ENCODE results near the gene CTXND1. TPM values are rescaled to one million over a fixed set of nuclear protein-coding genes. Genes with fewer than 3 reads are reported as not detected.
A peak's percentile ranks its signal among the peaks of the same experiment; 100 is the strongest.

CTXND1 gene
- total RNA-seq, 1 experiment from 2014 or later, result not detected

- CTCF ChIA-PET, result interaction anchor here (0.6 to 1.0 kb wide), 2 partner anchors 24 to 212 kb away, joined by 3 read pairs; no protein-coding TSS in a partner anchor
- H3K36me3 Mint-ChIP-seq (ENCODE audit: insufficient read depth, unreplicated experiment), result no peaks in the 10 kb centered on the region
- TF ChIP-seq CTCF (IDR thresholded peaks at IDR 0.05; ENCODE audit: unreplicated experiment), result no peak
- no peaks in the 10 kb centered on the region for H3K4me1 Mint-ChIP-seq (ENCODE audit: insufficient read depth, unreplicated experiment)
- H3K4me3 Mint-ChIP-seq (ENCODE audit: unreplicated experiment), result no peak overlapping the region
- POLR2A ChIA-PET, result no interaction called here
- H3K9me3 Mint-ChIP-seq (ENCODE audit: unreplicated experiment), result no peaks in the 10 kb centered on the region
- peak; percentile 25 for DNase-seq (ENCODE audit: unreplicated experiment)
- no peak overlapping the region for H3K27ac Mint-ChIP-seq (ENCODE audit: low read depth, unreplicated experiment)
- BruUV-seq (replicated peaks), result no TSS peak
- H3K27me3 Mint-ChIP-seq (ENCODE audit: insufficient read depth, unreplicated experiment), result peaks cover 62% of the 10 kb centered on the region
- intact Hi-C loops (cut with micrococcal nuclease), result no loop called here
These were observed 12.0 kb upstream of the CTXND1 start for GRCh38 chr15:80264031-80264430.

- Mint-ChIP-seq H3K4me1 (ENCODE audit: insufficient read depth, unreplicated experiment) (no peaks in the 10 kb centered on the region), H3K27me3 (ENCODE audit: insufficient read depth, unreplicated experiment) (peaks cover 61% of the 10 kb centered on the region), H3K9me3 (ENCODE audit: unreplicated experiment) (no peaks in the 10 kb centered on the region), H3K36me3 (ENCODE audit: insufficient read depth, unreplicated experiment) (no peaks in the 10 kb centered on the region), H3K27ac (ENCODE audit: low read depth, unreplicated experiment) (no peak overlapping the region), H3K4me3 (ENCODE audit: unreplicated experiment) (no peak overlapping the region)
- CTCF ChIA-PET, result interaction anchor here (0.7 to 1.3 kb wide), 2 partner anchors 27 to 947 kb away, joined by 3 read pairs; no protein-coding TSS in a partner anchor
- intact Hi-C loops (cut with micrococcal nuclease), result no loop called here
- DNase-seq (ENCODE audit: unreplicated experiment), result no peak
- POLR2A ChIA-PET, result no interaction called here
- no TSS peak for BruUV-seq (replicated peaks)
- no peak for TF ChIP-seq CTCF (IDR thresholded peaks at IDR 0.05; ENCODE audit: unreplicated experiment)
These were observed 8.5 kb upstream of the CTXND1 start for GRCh38 chr15:80260551-80260950.

- intact Hi-C loops (cut with micrococcal nuclease), result no loop called here
- POLR2A ChIA-PET, result no interaction called here
- no peak overlapping the region for H3K27ac Mint-ChIP-seq (ENCODE audit: low read depth, unreplicated experiment)
These were observed 8.0 kb upstream of the CTXND1 start for GRCh38 chr15:80259942-80260510.

More at GRCh38 chr15:80259942-80260510, 8.0 kb upstream of the CTXND1 start:
- no TSS peak for BruUV-seq (replicated peaks)
- no peaks in the 10 kb centered on the region for H3K4me1 Mint-ChIP-seq (ENCODE audit: insufficient read depth, unreplicated experiment)
- DNase-seq (ENCODE audit: unreplicated experiment), result no peak
- H3K36me3 Mint-ChIP-seq (ENCODE audit: insufficient read depth, unreplicated experiment), result no peaks in the 10 kb centered on the region
- CTCF ChIA-PET, result interaction anchor here (0.7 to 1.3 kb wide), 2 partner anchors 26 to 946 kb away, joined by 3 read pairs; no protein-coding TSS in a partner anchor
- H3K27me3 Mint-ChIP-seq (ENCODE audit: insufficient read depth, unreplicated experiment), result peaks cover 61% of the 10 kb centered on the region
- H3K4me3 Mint-ChIP-seq (ENCODE audit: unreplicated experiment), result no peak overlapping the region
- no peaks in the 10 kb centered on the region for H3K9me3 Mint-ChIP-seq (ENCODE audit: unreplicated experiment)
- TF ChIP-seq CTCF (IDR thresholded peaks at IDR 0.05; ENCODE audit: unreplicated experiment), result no peak
